GM18505 (cell line): ENCODE results near the gene ZNF689.
A peak's percentile ranks its signal among the peaks of the same experiment; 100 is the strongest.
"Not testable (repeated sequence)": the region's sequence is repeated elsewhere in the genome, so short reads cannot be mapped to it uniquely, and the experiment has no call there.

Experiments used
- ATAC-seq: cut with Tn5 transposase; IDR thresholded peaks from one replicate; pipeline ENCODE4 v1.9.1; 2021; ENCODE audit not compliant: unreplicated experiment
- POLR2A ChIP-seq: IDR thresholded peaks from 4 replicates; pipeline ENCODE4 v1.6.1; 2011; ENCODE audit warnings: borderline replicate concordance; ENCODE audit not compliant: insufficient read depth, insufficient read length; ENCODE audit errors: extremely low read depth

ZNF689 gene

DNA sequence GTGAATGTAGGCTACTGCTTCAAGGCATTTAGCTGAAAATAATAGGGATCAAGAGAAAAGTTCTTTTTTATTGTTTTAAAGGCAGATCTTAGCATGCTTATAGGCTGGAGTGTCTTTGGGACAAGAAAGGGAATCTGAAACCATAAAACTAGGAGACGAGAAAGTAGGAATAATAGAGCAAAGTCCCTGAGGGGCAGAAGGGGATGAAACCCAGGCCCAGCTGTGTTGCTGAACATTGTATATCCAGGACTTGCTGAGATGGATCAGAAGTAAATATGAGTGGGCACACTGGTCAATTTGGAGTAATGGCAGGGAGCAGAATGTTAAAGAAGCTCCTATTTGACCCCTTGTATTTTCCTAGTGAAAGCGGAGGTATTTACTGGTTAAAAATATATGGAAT is 9.3 kb downstream of the ZNF689 start:
- TF ChIP-seq POLR2A, result no peak
- ATAC-seq, result no peak

DNA sequence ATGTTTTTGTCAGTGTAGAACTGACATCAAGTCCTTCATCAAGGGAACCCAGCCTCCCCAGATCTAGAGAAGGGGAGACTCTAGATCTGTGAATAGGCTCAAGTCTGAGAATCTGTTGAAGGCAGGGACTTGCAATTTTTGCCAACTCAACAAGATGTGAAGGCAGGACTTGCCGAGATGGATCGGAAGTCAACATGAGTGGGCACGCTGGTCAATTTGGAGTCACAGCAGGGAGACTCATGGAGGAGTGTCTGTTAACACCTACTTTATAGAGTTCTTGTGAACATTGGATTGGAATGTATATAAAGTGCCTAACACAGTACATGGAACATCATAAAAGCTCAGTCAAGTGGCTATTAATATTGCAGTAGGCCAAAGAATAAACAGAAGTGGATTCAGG is 10.0 kb downstream of the ZNF689 start:
- ATAC-seq, result no peak
- TF ChIP-seq POLR2A, result no peak

DNA sequence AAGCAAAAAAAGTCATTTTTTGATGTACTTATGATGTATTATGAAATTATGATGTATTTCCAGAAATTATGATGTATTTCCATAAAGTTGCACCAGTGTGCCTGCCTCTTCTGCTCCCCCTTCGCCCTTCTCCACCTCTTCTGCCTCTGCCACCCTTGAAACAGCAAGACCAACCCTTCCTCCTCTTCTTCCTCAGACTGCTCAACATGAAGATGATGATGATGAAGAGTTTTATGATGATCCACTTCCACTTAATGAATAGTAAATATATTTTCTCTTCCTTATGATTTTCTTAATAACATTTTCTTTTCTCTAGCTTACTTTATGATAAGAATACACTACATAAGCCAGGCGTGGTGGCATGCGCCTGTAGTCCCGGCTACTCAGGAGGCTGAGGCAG is 17.3 kb downstream of the ZNF689 start:
- no peak for ATAC-seq
- no peak for TF ChIP-seq POLR2A

- ATAC-seq, result not testable (repeated sequence)
Measured at GRCh38 chr16:30590869-30591268, 19.3 kb downstream of the ZNF689 start.

DNA sequence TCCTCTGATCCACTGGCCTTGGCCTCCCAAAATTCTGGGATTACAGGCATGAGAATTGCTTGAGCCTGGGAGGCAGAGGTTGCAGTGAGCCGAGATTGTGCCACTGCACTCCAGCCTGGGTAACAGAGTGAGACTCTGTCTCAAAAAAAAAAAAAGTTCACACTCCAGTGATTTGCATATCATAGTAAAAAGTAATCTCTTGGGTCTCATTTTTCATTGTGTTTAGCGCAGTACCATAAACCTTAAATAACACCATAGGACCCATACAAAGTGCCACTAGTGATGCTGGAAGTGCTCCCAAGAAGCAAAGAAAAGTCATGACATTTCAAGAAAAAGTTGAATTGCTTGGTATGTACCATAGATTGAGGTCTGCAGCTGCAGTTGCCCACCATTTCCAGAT is 20.6 kb downstream of the ZNF689 start:
- not testable (repeated sequence) for ATAC-seq

DNA sequence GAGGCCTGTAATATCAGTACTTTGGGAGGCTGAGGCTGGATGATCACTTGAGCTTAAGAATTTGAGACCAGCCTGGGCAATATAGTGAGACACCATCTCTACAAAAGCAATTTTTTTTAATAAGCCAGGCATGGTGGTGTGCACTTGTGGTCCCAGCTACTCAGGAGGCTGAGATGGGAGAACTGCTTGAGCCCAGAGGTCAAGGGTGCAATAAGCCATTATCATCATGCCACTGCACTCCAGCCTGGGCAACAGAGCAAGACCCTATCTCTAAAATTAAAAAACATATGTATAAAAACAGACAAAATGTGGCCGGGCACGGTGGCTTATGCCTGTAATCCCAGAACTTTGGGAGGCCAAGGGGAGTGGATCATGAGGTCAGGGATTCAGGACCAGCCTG is 21.5 kb downstream of the ZNF689 start:
- no peak for TF ChIP-seq POLR2A
- ATAC-seq, result no peak

- peak; percentile 88 for ATAC-seq
- TF ChIP-seq POLR2A, result no peak
Measured at GRCh38 chr16:30585400-30586191, 24.6 kb downstream of the ZNF689 start, which contains the start of gene ZNF785. Gene ZNF785, minus strand, starts transcription at chr16:30585697. Its CDS starts 86 bp downstream, at chr16:30585611.

GRCh38 chr16:30585022-30585399 is 25.2 kb downstream of the ZNF689 start:
- ATAC-seq, result peak; percentile 22
- TF ChIP-seq POLR2A, result peak; percentile 19

DNA sequence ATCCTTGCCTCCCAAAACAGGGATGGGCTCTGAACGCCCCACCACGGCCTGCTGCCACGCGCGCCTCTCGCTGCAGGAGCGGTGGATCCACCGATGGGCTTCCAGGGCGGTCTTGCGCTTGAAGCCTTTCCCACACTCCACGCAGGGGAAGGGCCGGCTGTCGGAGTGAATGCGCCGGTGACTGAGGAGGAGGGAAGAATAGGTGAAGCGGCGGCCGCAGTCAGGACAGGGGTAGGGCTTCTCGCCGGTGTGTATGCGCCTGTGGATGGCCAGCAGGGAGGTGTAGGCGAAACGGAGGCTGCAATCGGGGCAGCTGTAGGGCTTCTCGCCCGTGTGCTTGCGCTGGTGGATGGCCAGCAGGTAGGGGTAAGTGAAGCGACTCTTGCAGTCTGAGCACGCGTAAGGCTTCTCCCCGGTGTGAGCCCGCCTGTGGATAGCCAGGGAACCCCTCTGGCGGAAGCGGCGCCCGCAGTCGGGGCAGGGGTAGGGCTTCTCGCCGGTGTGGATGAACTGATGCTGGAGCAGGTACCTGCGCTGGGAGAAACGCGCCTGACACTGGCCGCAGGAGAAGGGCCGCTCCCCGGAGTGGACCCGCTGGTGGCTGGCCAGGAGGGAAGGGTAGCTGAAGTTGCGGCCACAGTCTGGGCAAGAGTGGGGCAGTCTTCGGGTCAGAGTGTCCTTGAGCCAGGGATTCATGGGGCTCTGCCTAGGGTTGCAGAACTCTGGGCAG is 27.4 kb downstream of the ZNF689 start:
- TF ChIP-seq POLR2A, result no peak
- no peak for ATAC-seq

- ATAC-seq, result no peak
- TF ChIP-seq POLR2A, result no peak
Measured at GRCh38 chr16:30581457-30581856, 28.7 kb downstream of the ZNF689 start.

DNA sequence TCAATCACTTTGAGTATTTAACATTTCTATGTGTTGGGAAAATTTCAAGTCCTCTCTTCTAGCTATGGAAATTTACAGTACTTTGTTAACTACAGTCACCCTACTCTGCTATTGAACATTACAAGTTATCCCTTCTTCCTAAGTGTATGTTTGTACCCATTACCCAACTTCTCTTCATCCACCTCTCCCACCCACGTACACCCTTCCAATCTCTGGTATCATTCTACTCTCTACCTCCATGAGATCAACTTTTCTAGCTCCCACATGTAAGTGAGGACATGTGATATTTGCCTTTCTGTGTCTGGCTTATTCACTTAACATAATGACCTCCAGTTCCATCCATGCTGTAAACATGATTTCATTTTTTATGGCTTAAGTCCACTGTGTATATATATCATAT is 35.5 kb downstream of the ZNF689 start:
- TF ChIP-seq POLR2A, result no peak
- no peak for ATAC-seq

- peak; percentile 70 for ATAC-seq
- peak; percentile 64 for TF ChIP-seq POLR2A
Measured at GRCh38 chr16:30571445-30572322, 38.5 kb downstream of the ZNF689 start, which contains the start of gene ZNF688. Gene ZNF688, minus strand, starts transcription at chr16:30571714. Its CDS starts 85 bp downstream, at chr16:30571629.
